MM.1S (cell line): ENCODE data around the gene KCNIP1.
A peak's percentile ranks its signal among the peaks of the same experiment; 100 is the strongest.

ENCODE experiments used
- DNase-seq: peaks from one replicate; pipeline ENCODE4 v3.0.0-alpha.2; 2015
- H2AFZ ChIP-seq: fragments of 300-600 bp; sonication (generic); 2 replicates; pipeline ENCODE4 v1.6.0; 2016; ENCODE audit warnings: antibody characterized with exemption, low read length
- H3F3A ChIP-seq: fragments of 300-600 bp; sonication (generic); 2 replicates; pipeline ENCODE4 v1.6.1; 2016; ENCODE audit warnings: mild to moderate bottlenecking, antibody characterized with exemption, low read length, moderate library complexity, mixed read lengths; ENCODE audit not compliant: insufficient read depth
- H3K27ac ChIP-seq: fragments of 300-600 bp; sonication (generic); 2 replicates; pipeline ENCODE4 v1.5.1; 2016; ENCODE audit warnings: mild to moderate bottlenecking, low read length
- H3K27me3 ChIP-seq: fragments of 300-600 bp; sonication (generic); replicated peaks from 2 replicates; pipeline ENCODE4 v1.6.0; 2016; ENCODE audit warnings: low read length; ENCODE audit not compliant: insufficient read depth
- H3K36me3 ChIP-seq: fragments of 300-600 bp; sonication (generic); replicated peaks from 2 replicates; pipeline ENCODE4 v1.6.1; 2016; ENCODE audit warnings: mild to moderate bottlenecking, low read length, mixed read lengths; ENCODE audit not compliant: insufficient read depth
- H3K4me1 ChIP-seq: fragments of 300-600 bp; sonication (generic); 2 replicates; pipeline ENCODE4 v1.6.1; 2016; ENCODE audit warnings: low read length, mixed read lengths
- H3K4me2 ChIP-seq: fragments of 300-600 bp; sonication (generic); 2 replicates; pipeline ENCODE4 v1.6.0; 2016; ENCODE audit warnings: low read depth, low read length
- H3K4me3 ChIP-seq: fragments of 300-600 bp; sonication (generic); 2 replicates; pipeline ENCODE4 v1.5.1; 2016; ENCODE audit warnings: low read length, mixed read lengths
- H3K79me2 ChIP-seq: fragments of 300-600 bp; sonication (generic); 2 replicates; pipeline ENCODE4 v1.6.1; 2016; ENCODE audit warnings: mixed run types, low read length, mixed read lengths
- H3K9ac ChIP-seq: fragments of 300-600 bp; sonication (generic); 2 replicates; pipeline ENCODE4 v1.6.1; 2016; ENCODE audit warnings: low read length, mixed read lengths
- H3K9me2 ChIP-seq: fragments of 300-600 bp; sonication (generic); replicated peaks from 2 replicates; pipeline ENCODE4 v1.6.1; 2016; ENCODE audit warnings: mild to moderate bottlenecking, low read length, mixed read lengths; ENCODE audit not compliant: insufficient read depth
- H3K9me3 ChIP-seq: fragments of 300-600 bp; sonication (generic); replicated peaks from 2 replicates; pipeline ENCODE4 v1.6.1; 2016; ENCODE audit warnings: mild to moderate bottlenecking, low read length, mixed read lengths; ENCODE audit not compliant: insufficient read depth
- H4K20me1 ChIP-seq: fragments of 300-600 bp; sonication (generic); 2 replicates; pipeline ENCODE4 v1.6.1; 2016; ENCODE audit warnings: mild to moderate bottlenecking, low read length, moderate library complexity, mixed read lengths; ENCODE audit not compliant: insufficient read depth
- CTCF ChIP-seq: fragments of 300-600 bp; sonication (generic); IDR thresholded peaks from 2 replicates; pipeline ENCODE4 v1.5.1; 2016; ENCODE audit warnings: antibody characterized with exemption, low read length, mixed read lengths
- EZH2 ChIP-seq: fragments of 300-600 bp; sonication (generic); optimal IDR thresholded peaks from 2 replicates; pipeline ENCODE3; 2017; ENCODE audit warnings: low read depth, mild to moderate bottlenecking, antibody characterized with exemption, low read length, mixed read lengths
- EZH2phosphoT487 ChIP-seq: fragments of 300-600 bp; sonication (generic); IDR thresholded peaks from 2 replicates; pipeline ENCODE4 v1.6.1; 2018; ENCODE audit warnings: antibody characterized with exemption, low read length

KCNIP1 gene

GRCh38 chr5:170638051-170638450, 134.2 kb downstream of the KCNIP1 start:
- no peak for DNase-seq
- H3K9me3 ChIP-seq = no peaks in the 10 kb centered on the region
- no peak overlapping the region for H2AFZ ChIP-seq
- no peak for TF ChIP-seq EZH2phosphoT487
- no peak for TF ChIP-seq EZH2
- TF ChIP-seq CTCF = no peak
- no peaks in the 10 kb centered on the region for H3F3A ChIP-seq
- H3K4me1 ChIP-seq = no peaks in the 10 kb centered on the region
- no peak overlapping the region for H3K27ac ChIP-seq
- H4K20me1 ChIP-seq = no peaks in the 10 kb centered on the region
- no peaks in the 10 kb centered on the region for H3K79me2 ChIP-seq
- H3K9ac ChIP-seq = no peak overlapping the region
- H3K4me2 ChIP-seq = no peak overlapping the region
- H3K27me3 ChIP-seq = no peaks in the 10 kb centered on the region
- no peaks in the 10 kb centered on the region for H3K9me2 ChIP-seq
- no peak overlapping the region for H3K4me3 ChIP-seq
- no peaks in the 10 kb centered on the region for H3K36me3 ChIP-seq

- peak; percentile 94 for TF ChIP-seq CTCF
- no peak for TF ChIP-seq EZH2phosphoT487
- Histone ChIP-seq H3F3A (no peaks in the 10 kb centered on the region), H2AFZ (no peak overlapping the region), H3K4me1 (no peaks in the 10 kb centered on the region), H4K20me1 (no peaks in the 10 kb centered on the region), H3K79me2 (no peaks in the 10 kb centered on the region), H3K36me3 (no peaks in the 10 kb centered on the region), H3K27ac (no peak overlapping the region), H3K9ac (no peak overlapping the region), H3K9me2 (no peaks in the 10 kb centered on the region), H3K27me3 (no peaks in the 10 kb centered on the region), H3K4me3 (no peak overlapping the region), H3K4me2 (no peak overlapping the region), H3K9me3 (no peaks in the 10 kb centered on the region)
- DNase-seq = peak; percentile 56
Measured at GRCh38 chr5:170638454-170639220, 134.8 kb downstream of the KCNIP1 start.

GRCh38 chr5:170639221-170639925, 135.6 kb downstream of the KCNIP1 start:
- no peaks in the 10 kb centered on the region for H3K36me3 ChIP-seq
- H3F3A ChIP-seq = no peaks in the 10 kb centered on the region
- H3K9ac ChIP-seq = no peak overlapping the region
- H3K27me3 ChIP-seq = no peaks in the 10 kb centered on the region
- no peak overlapping the region for H3K27ac ChIP-seq
- no peak overlapping the region for H2AFZ ChIP-seq
- H3K79me2 ChIP-seq = no peaks in the 10 kb centered on the region
- TF ChIP-seq EZH2 = no peak
- TF ChIP-seq EZH2phosphoT487 = no peak
- no peak for TF ChIP-seq CTCF
- H4K20me1 ChIP-seq = no peaks in the 10 kb centered on the region
- no peak overlapping the region for H3K4me2 ChIP-seq
- H3K4me1 ChIP-seq = no peaks in the 10 kb centered on the region
- H3K9me3 ChIP-seq = no peaks in the 10 kb centered on the region
- no peaks in the 10 kb centered on the region for H3K9me2 ChIP-seq
- H3K4me3 ChIP-seq = no peak overlapping the region
- DNase-seq = no peak
